ENCODE results near the gene DDTL.
"Not testable (repeated sequence)": the region's sequence is repeated elsewhere in the genome, so short reads cannot be mapped to it uniquely, and the experiment has no call there.

- TF ChIP-seq, protein P1, sequence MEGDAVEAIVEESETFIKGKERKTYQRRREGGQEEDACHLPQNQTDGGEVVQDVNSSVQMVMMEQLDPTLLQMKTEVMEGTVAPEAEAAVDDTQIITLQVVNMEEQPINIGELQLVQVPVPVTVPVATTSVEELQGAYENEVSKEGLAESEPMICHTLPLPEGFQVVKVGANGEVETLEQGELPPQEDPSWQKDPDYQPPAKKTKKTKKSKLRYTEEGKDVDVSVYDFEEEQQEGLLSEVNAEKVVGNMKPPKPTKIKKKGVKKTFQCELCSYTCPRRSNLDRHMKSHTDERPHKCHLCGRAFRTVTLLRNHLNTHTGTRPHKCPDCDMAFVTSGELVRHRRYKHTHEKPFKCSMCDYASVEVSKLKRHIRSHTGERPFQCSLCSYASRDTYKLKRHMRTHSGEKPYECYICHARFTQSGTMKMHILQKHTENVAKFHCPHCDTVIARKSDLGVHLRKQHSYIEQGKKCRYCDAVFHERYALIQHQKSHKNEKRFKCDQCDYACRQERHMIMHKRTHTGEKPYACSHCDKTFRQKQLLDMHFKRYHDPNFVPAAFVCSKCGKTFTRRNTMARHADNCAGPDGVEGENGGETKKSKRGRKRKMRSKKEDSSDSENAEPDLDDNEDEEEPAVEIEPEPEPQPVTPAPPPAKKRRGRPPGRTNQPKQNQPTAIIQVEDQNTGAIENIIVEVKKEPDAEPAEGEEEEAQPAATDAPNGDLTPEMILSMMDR (conservative IDR thresholded peaks at IDR 0.05; ENCODE audit: low read length) = not testable (repeated sequence)
- TF ChIP-seq EZH2phosphoT487 (IDR thresholded peaks at IDR 0.05; ENCODE audit: borderline replicate concordance) = not testable (repeated sequence)
Measured at GRCh38 chr22:23966094-23966493, 594 bp upstream of the DDTL start.

Measured in Loucy (cell line).